Myocyte (in vitro differentiated cells): ENCODE measurements around the gene SCUBE1. TPM values are rescaled to one million over a fixed set of nuclear protein-coding genes. Genes with fewer than 3 reads are reported as not detected.

Experiments used
- DNase-seq: peaks from one replicate; pipeline ENCODE4 v3.0.0-alpha.2; 2012; ENCODE audit warnings: low read depth
- total RNA-seq: library from RNA; depleted of rRNA; stranded (reverse); fragments of >200 nt; gene quantifications from 2 replicates; pipeline ENCODE4 v1.2.3, GENCODE V29; 2014

Gene SCUBE1
- total RNA-seq, 1 donor from 2014 or later: not detected

GRCh38 chr22:43202756-43203410, 140.3 kb downstream of the SCUBE1 start:
- no peak for DNase-seq

- no peak for DNase-seq
Measured at GRCh38 chr22:43202326-43202725, 140.8 kb downstream of the SCUBE1 start.

GRCh38 chr22:43201486-43202219, 141.5 kb downstream of the SCUBE1 start:
- DNase-seq: no peak

- no peak for DNase-seq
Measured at GRCh38 chr22:43200555-43200954, 142.6 kb downstream of the SCUBE1 start.

GRCh38 chr22:43200031-43200430, 143.1 kb downstream of the SCUBE1 start:
- DNase-seq: no peak

GRCh38 chr22:43199541-43199940, 143.6 kb downstream of the SCUBE1 start:
- DNase-seq: no peak

GRCh38 chr22:43198936-43199335, 144.2 kb downstream of the SCUBE1 start:
- no peak for DNase-seq

GRCh38 chr22:43198126-43198525, 145.0 kb downstream of the SCUBE1 start:
- DNase-seq: no peak

GRCh38 chr22:43197271-43197941, 145.8 kb downstream of the SCUBE1 start:
- peak; percentile 84 for DNase-seq

- no peak for DNase-seq
Measured at GRCh38 chr22:43191831-43192230, 151.3 kb downstream of the SCUBE1 start.

- DNase-seq: no peak
Measured at GRCh38 chr22:43188829-43189545, 154.2 kb downstream of the SCUBE1 start.

- DNase-seq: peak; percentile 92
Measured at GRCh38 chr22:43187171-43188099, 155.7 kb downstream of the SCUBE1 start.

- peak; percentile 45 for DNase-seq
Measured at GRCh38 chr22:43186272-43187170, 156.7 kb downstream of the SCUBE1 start, which contains the start of gene TTLL12. Gene TTLL12, minus strand, starts transcription at chr22:43187134. Its CDS starts 65 bp downstream, at chr22:43187069.

GRCh38 chr22:43185860-43186261, 157.3 kb downstream of the SCUBE1 start:
- peak; percentile 22 for DNase-seq

- DNase-seq: no peak
Measured at GRCh38 chr22:43183496-43184277, 159.5 kb downstream of the SCUBE1 start.

GRCh38 chr22:43182726-43183125, 160.4 kb downstream of the SCUBE1 start:
- DNase-seq: no peak

GRCh38 chr22:43182118-43182517, 161.1 kb downstream of the SCUBE1 start:
- DNase-seq: no peak

GRCh38 chr22:43181321-43182076, 161.7 kb downstream of the SCUBE1 start:
- no peak for DNase-seq
